Heart left ventricle (tissue), 13 donors: ENCODE results near the gene NCMAP.

ENCODE experiments used
- CTCF ChIP-seq, 12 donors: fragments of 200-600 bp; sonication (generic) in 4 of 12; IDR thresholded peaks; one replicate each; pipeline versions ENCODE4 v1.5.0 to v1.8.0; 2018 to 2022; ENCODE audit warnings: antibody characterized with exemption in 12 of 12, mild to moderate bottlenecking in 5 of 12
- POLR2A ChIP-seq, 2 donors: fragments of 450-650 bp; IDR thresholded peaks; one replicate each; pipeline ENCODE4 v1.6.1; 2017; ENCODE audit warnings: antibody characterized with exemption in 2 of 2, mild to moderate bottlenecking in 2 of 2, moderate library complexity in 2 of 2
- donor health status: ischemic (EF 13 %, LVEDD 7.1; RV severe dilation, severe dysfunction).
- donor health status: DM: no; HTN: yes; CAD: no.
- donor health status: DM: no; HTN: no; CAD: no.
- donor health status: ischemic (EF 25% LVEDD 6.9; RV normal size, moderate dysfunction).
- donor health status: ischemic (EF 25% LVEDD 5.7; RV mildly dilated, moderate dysfunction).
- donor health status: ischemic (EF 35%, LVEDD 5.7; RV mildly dilated, moderate dysfunction).
- donor health status: nonischemic (EF 11% LVEDD 7.7; RV severe dilation, severe dysfunction).
- donor health status: DM: yes; HTN: yes; CAD: no.
- donor health status: PGD.
- donor health status: ischemic (EF 29% LVEDD 5.4; RV normal size, mild dysfunction).
- donor health status: nonischemic (EF 23%, LVEDD 6.1; RV moderate dilation, normal function).

- TF ChIP-seq CTCF (IDR thresholded peaks at IDR 0.05) (no peak), POLR2A (IDR thresholded peaks at IDR 0.05) (no peak)
Measured at GRCh38 chr1:24591781-24592180, 35.9 kb downstream of the NCMAP start.
